Measurements from ENCODE around the gene CDH13.

CDH13 gene

GRCh38 chr16:83552930-83553329 lies 926.2 kb downstream of the CDH13 start:
- Histone ChIP-seq H4K20me1 (ENCODE audit: control insufficient read depth, insufficient read depth, low read depth, low read length) (no peaks in the 10 kb centered on the region), H3K4me2 (ENCODE audit: low read length) (no peak overlapping the region), H3K4me1 (ENCODE audit: control insufficient read depth, low read length) (no peaks in the 10 kb centered on the region), H3K27ac (ENCODE audit: low read depth, low read length) (no peak overlapping the region), H3K27me3 (ENCODE audit: control insufficient read depth, low read length) (no peaks in the 10 kb centered on the region), H3K9me2 (replicated peaks; ENCODE audit: control insufficient read depth, low read length) (no peaks in the 10 kb centered on the region), H3F3A (ENCODE audit: control insufficient read depth, insufficient read depth) (no peaks in the 10 kb centered on the region), H3K4me3 (ENCODE audit: low read length) (no peak overlapping the region), H3K9me3 (ENCODE audit: control insufficient read depth, insufficient read depth, low read length) (no peaks in the 10 kb centered on the region), H3K79me2 (ENCODE audit: control insufficient read depth, low read length) (no peaks in the 10 kb centered on the region), H3K36me3 (ENCODE audit: control insufficient read depth, low read length) (no peaks in the 10 kb centered on the region)
- no peak for TF ChIP-seq CTCF (IDR thresholded peaks at IDR 0.05; ENCODE audit: low read depth, low read length, poor library complexity, severe bottlenecking)
- no peak for TF ChIP-seq EZH2phosphoT487 (IDR thresholded peaks at IDR 0.05; ENCODE audit: borderline replicate concordance, low read length)

- H3F3A ChIP-seq (ENCODE audit: control insufficient read depth, insufficient read depth), result no peaks in the 10 kb centered on the region
- H3K4me2 ChIP-seq (ENCODE audit: low read length), result no peak overlapping the region
- H3K36me3 ChIP-seq (ENCODE audit: control insufficient read depth, low read length), result no peaks in the 10 kb centered on the region
- no peaks in the 10 kb centered on the region for H3K4me1 ChIP-seq (ENCODE audit: control insufficient read depth, low read length)
- no peak overlapping the region for H3K27ac ChIP-seq (ENCODE audit: low read depth, low read length)
- no peaks in the 10 kb centered on the region for H3K9me2 ChIP-seq (replicated peaks; ENCODE audit: control insufficient read depth, low read length)
- no peaks in the 10 kb centered on the region for H3K79me2 ChIP-seq (ENCODE audit: control insufficient read depth, low read length)
- H3K27me3 ChIP-seq (ENCODE audit: control insufficient read depth, low read length), result no peaks in the 10 kb centered on the region
- no peaks in the 10 kb centered on the region for H3K9me3 ChIP-seq (ENCODE audit: control insufficient read depth, insufficient read depth, low read length)
- H3K4me3 ChIP-seq (ENCODE audit: low read length), result no peak overlapping the region
- H4K20me1 ChIP-seq (ENCODE audit: control insufficient read depth, insufficient read depth, low read depth, low read length), result no peaks in the 10 kb centered on the region
- TF ChIP-seq EZH2phosphoT487 (IDR thresholded peaks at IDR 0.05; ENCODE audit: borderline replicate concordance, low read length) (no peak), CTCF (IDR thresholded peaks at IDR 0.05; ENCODE audit: low read depth, low read length, poor library complexity, severe bottlenecking) (no peak)
Measured at GRCh38 chr16:83554096-83554495, 927.3 kb downstream of the CDH13 start.

DNA sequence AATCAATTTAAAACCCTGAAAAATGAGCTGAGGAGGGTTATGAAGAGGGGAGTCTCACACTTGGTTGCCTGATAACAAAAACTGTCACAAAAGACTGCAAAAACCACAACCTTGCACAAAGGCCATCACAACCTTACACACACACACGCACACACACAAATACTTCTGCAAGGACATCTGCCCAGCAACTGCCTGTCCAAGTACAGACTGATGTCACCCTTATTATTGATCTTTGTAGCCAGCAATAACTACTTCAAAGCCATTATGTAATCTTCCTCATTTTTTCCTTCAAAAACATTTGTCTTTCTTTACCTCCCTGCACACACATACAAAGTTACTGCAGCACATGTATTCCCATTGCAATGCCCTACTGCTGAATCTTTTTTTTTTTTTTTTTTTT lies 927.8 kb downstream of the CDH13 start:
- Histone ChIP-seq H3K4me1 (ENCODE audit: control insufficient read depth, low read length) (no peaks in the 10 kb centered on the region), H4K20me1 (ENCODE audit: control insufficient read depth, insufficient read depth, low read depth, low read length) (no peaks in the 10 kb centered on the region), H3K36me3 (ENCODE audit: control insufficient read depth, low read length) (no peaks in the 10 kb centered on the region), H3K9me3 (ENCODE audit: control insufficient read depth, insufficient read depth, low read length) (no peaks in the 10 kb centered on the region), H3K4me3 (ENCODE audit: low read length) (no peak overlapping the region), H3K27me3 (ENCODE audit: control insufficient read depth, low read length) (no peaks in the 10 kb centered on the region), H3K4me2 (ENCODE audit: low read length) (no peak overlapping the region), H3F3A (ENCODE audit: control insufficient read depth, insufficient read depth) (no peaks in the 10 kb centered on the region), H3K79me2 (ENCODE audit: control insufficient read depth, low read length) (no peaks in the 10 kb centered on the region), H3K27ac (ENCODE audit: low read depth, low read length) (no peak overlapping the region), H3K9me2 (replicated peaks; ENCODE audit: control insufficient read depth, low read length) (no peaks in the 10 kb centered on the region)
- TF ChIP-seq CTCF (IDR thresholded peaks at IDR 0.05; ENCODE audit: low read depth, low read length, poor library complexity, severe bottlenecking), result no peak
- no peak for TF ChIP-seq EZH2phosphoT487 (IDR thresholded peaks at IDR 0.05; ENCODE audit: borderline replicate concordance, low read length)

- Histone ChIP-seq H3K4me1 (ENCODE audit: control insufficient read depth, low read length) (no peaks in the 10 kb centered on the region), H3K36me3 (ENCODE audit: control insufficient read depth, low read length) (no peaks in the 10 kb centered on the region), H3K4me3 (ENCODE audit: low read length) (no peak overlapping the region), H3K27me3 (ENCODE audit: control insufficient read depth, low read length) (no peaks in the 10 kb centered on the region), H4K20me1 (ENCODE audit: control insufficient read depth, insufficient read depth, low read depth, low read length) (no peaks in the 10 kb centered on the region), H3K27ac (ENCODE audit: low read depth, low read length) (no peak overlapping the region), H3K79me2 (ENCODE audit: control insufficient read depth, low read length) (no peaks in the 10 kb centered on the region), H3F3A (ENCODE audit: control insufficient read depth, insufficient read depth) (no peaks in the 10 kb centered on the region), H3K9me3 (ENCODE audit: control insufficient read depth, insufficient read depth, low read length) (no peaks in the 10 kb centered on the region), H3K4me2 (ENCODE audit: low read length) (no peak overlapping the region), H3K9me2 (replicated peaks; ENCODE audit: control insufficient read depth, low read length) (no peaks in the 10 kb centered on the region)
- no peak for TF ChIP-seq CTCF (IDR thresholded peaks at IDR 0.05; ENCODE audit: low read depth, low read length, poor library complexity, severe bottlenecking)
- no peak for TF ChIP-seq EZH2phosphoT487 (IDR thresholded peaks at IDR 0.05; ENCODE audit: borderline replicate concordance, low read length)
Measured at GRCh38 chr16:83561876-83562275, 935.1 kb downstream of the CDH13 start.

Data from DOHH2 (cell line).